Neural cell (in vitro differentiated cells): Measurements from ENCODE around the gene ERI2. TPM values are rescaled to one million over a fixed set of nuclear protein-coding genes. Genes with fewer than 3 reads are reported as not detected.

Source experiments
- H2AFZ ChIP-seq: fragments of 200-600, 300-800 bp; sonication (generic), shearing (Covaris generic); 2 replicates; pipeline ENCODE4 v1.6.0; 2014; ENCODE audit warnings: low read depth, mild to moderate bottlenecking, antibody characterized with exemption, low read length, moderate library complexity
- H3F3A ChIP-seq: fragments of 200-600 bp; shearing (Covaris generic); 2 replicates; pipeline ENCODE4 v1.6.1; 2016; ENCODE audit warnings: mild to moderate bottlenecking, moderate library complexity, mixed read lengths, antibody characterized with exemption, low read length; ENCODE audit not compliant: insufficient read depth, poor library complexity, severe bottlenecking
- H3K27ac ChIP-seq: fragments of 200-600, 300-800 bp; sonication (generic), shearing (Covaris generic); 2 replicates; pipeline ENCODE4 v1.5.1; 2014; ENCODE audit warnings: mild to moderate bottlenecking, low read length, moderate library complexity
- H3K27me3 ChIP-seq: fragments of 300-800, 200-600 bp; sonication (generic), shearing (Covaris generic); 2 replicates; pipeline ENCODE4 v1.6.0; 2014; ENCODE audit warnings: mild to moderate bottlenecking, low read depth, low read length, moderate library complexity; ENCODE audit not compliant: insufficient read depth
- H3K36me3 ChIP-seq: fragments of 300-800, 200-600 bp; sonication (generic), shearing (Covaris generic); 2 replicates; pipeline ENCODE4 v1.5.1; 2014; ENCODE audit warnings: mild to moderate bottlenecking, antibody characterized with exemption, low read length, moderate library complexity; ENCODE audit not compliant: insufficient read depth
- H3K4me2 ChIP-seq: fragments of 300-800, 200-600 bp; sonication (generic), shearing (Covaris generic); 2 replicates; pipeline ENCODE4 v1.6.0; 2014; ENCODE audit warnings: mild to moderate bottlenecking, low read length
- H3K4me3 ChIP-seq: fragments of 300-800, 200-600 bp; sonication (generic), shearing (Covaris generic); 2 replicates; pipeline ENCODE4 v1.5.1; 2014; ENCODE audit warnings: mild to moderate bottlenecking, low read length, moderate library complexity
- H3K79me2 ChIP-seq: fragments of 200-600 bp; shearing (Covaris generic); replicated peaks from 2 replicates; pipeline ENCODE4 v1.6.0; 2014; ENCODE audit warnings: mild to moderate bottlenecking, low read length, moderate library complexity; ENCODE audit not compliant: insufficient read depth
- H3K9ac ChIP-seq: fragments of 300-800, 200-600 bp; sonication (generic), shearing (Covaris generic); 2 replicates; pipeline ENCODE4 v1.6.1; 2016; ENCODE audit warnings: mild to moderate bottlenecking, low read length, mixed read lengths
- H3K9me2 ChIP-seq: fragments of 200-600 bp; shearing (Covaris generic); 2 replicates; pipeline ENCODE4 v1.6.1; 2016; ENCODE audit warnings: mild to moderate bottlenecking, low read length, mixed read lengths; ENCODE audit not compliant: insufficient read depth
- H3K9me3 ChIP-seq: fragments of 200-600, 300-800 bp; sonication (generic), shearing (Covaris generic); 2 replicates; pipeline ENCODE4 v1.6.1; 2016; ENCODE audit warnings: mild to moderate bottlenecking, mixed run types, low read length, moderate library complexity, mixed read lengths
- H4K20me1 ChIP-seq: fragments of 200-600 bp; shearing (Covaris generic); 2 replicates; pipeline ENCODE4 v1.6.1; 2016; ENCODE audit warnings: mild to moderate bottlenecking, mixed run types; ENCODE audit not compliant: insufficient read depth
- EP300 ChIP-seq: fragments of 450-650 bp; conservative IDR thresholded peaks from 2 replicates; pipeline ENCODE4 v1.6.1; 2014; ENCODE audit warnings: antibody characterized with exemption, mild to moderate bottlenecking, moderate library complexity; ENCODE audit not compliant: poor library complexity, severe bottlenecking
- EZH2 ChIP-seq: fragments of 200-600, 300-800 bp; shearing (Covaris generic), sonication (generic); IDR thresholded peaks from 2 replicates; pipeline ENCODE4 v1.6.1; 2014; ENCODE audit warnings: antibody characterized with exemption, low read length, borderline replicate concordance, mild to moderate bottlenecking; ENCODE audit not compliant: insufficient read depth, poor library complexity, severe bottlenecking
- MXI1 ChIP-seq: fragments of 450-650 bp; conservative IDR thresholded peaks from 2 replicates; pipeline ENCODE4 v1.6.1; 2014; ENCODE audit warnings: antibody characterized with exemption, mild to moderate bottlenecking; ENCODE audit not compliant: poor library complexity, severe bottlenecking
- POLR2AphosphoS5 ChIP-seq: IDR thresholded peaks from 2 replicates; pipeline ENCODE4 v1.6.1; 2012
- RAD21 ChIP-seq: fragments of 450-650 bp; conservative IDR thresholded peaks from 2 replicates; pipeline ENCODE4 v1.6.1; 2014; ENCODE audit warnings: antibody characterized with exemption, mild to moderate bottlenecking, moderate library complexity
- REST ChIP-seq: IDR thresholded peaks from 2 replicates; pipeline ENCODE4 v1.6.1; 2012; ENCODE audit warnings: borderline replicate concordance
- SMC3 ChIP-seq: fragments of 450-650 bp; conservative IDR thresholded peaks from 2 replicates; pipeline ENCODE4 v1.6.1; 2014; ENCODE audit warnings: antibody characterized with exemption, mild to moderate bottlenecking, moderate library complexity; ENCODE audit not compliant: poor library complexity
- TAF1 ChIP-seq: IDR thresholded peaks from 2 replicates; pipeline ENCODE4 v1.6.1; 2012; ENCODE audit warnings: low read depth
- polyA plus RNA-seq: library from polyadenylated mRNA; depleted of rRNA; stranded (reverse); fragments of >200 nt; gene quantifications from 2 replicates; pipeline ENCODE4 v1.2.3, GENCODE V29; 2014
- TF ChIP-seq, protein P1 (sequence below): fragments of 450-650 bp; IDR thresholded peaks from 2 replicates; pipeline ENCODE4 v1.5.1; 2014; ENCODE audit warnings: antibody characterized with exemption, mild to moderate bottlenecking, moderate library complexity; ENCODE audit not compliant: poor library complexity, severe bottlenecking

Gene ERI2
- polyA plus RNA-seq, 1 donor from 2014 or later: 46.9 TPM

GRCh38 chr16:20801278-20801677 is 5.0 kb downstream of the ERI2 start:
- TF ChIP-seq SMC3: no peak
- no peak for TF ChIP-seq POLR2AphosphoS5
- no peak for TF ChIP-seq MXI1
- no peak for TF ChIP-seq EZH2
- TF ChIP-seq EP300: no peak
- TF ChIP-seq RAD21: no peak
- no peak for TF ChIP-seq TAF1
- TF ChIP-seq, protein P1, sequence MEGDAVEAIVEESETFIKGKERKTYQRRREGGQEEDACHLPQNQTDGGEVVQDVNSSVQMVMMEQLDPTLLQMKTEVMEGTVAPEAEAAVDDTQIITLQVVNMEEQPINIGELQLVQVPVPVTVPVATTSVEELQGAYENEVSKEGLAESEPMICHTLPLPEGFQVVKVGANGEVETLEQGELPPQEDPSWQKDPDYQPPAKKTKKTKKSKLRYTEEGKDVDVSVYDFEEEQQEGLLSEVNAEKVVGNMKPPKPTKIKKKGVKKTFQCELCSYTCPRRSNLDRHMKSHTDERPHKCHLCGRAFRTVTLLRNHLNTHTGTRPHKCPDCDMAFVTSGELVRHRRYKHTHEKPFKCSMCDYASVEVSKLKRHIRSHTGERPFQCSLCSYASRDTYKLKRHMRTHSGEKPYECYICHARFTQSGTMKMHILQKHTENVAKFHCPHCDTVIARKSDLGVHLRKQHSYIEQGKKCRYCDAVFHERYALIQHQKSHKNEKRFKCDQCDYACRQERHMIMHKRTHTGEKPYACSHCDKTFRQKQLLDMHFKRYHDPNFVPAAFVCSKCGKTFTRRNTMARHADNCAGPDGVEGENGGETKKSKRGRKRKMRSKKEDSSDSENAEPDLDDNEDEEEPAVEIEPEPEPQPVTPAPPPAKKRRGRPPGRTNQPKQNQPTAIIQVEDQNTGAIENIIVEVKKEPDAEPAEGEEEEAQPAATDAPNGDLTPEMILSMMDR: no peak
- no peak for TF ChIP-seq REST
- no peak overlapping the region for H2AFZ ChIP-seq

GRCh38 chr16:20799599-20799998 is 6.7 kb downstream of the ERI2 start:
- Histone ChIP-seq H3K9me3 (no peaks in the 10 kb centered on the region), H3K4me2 (no peak overlapping the region), H3F3A (no peaks in the 10 kb centered on the region), H3K27me3 (no peaks in the 10 kb centered on the region), H3K9ac (no peak overlapping the region), H3K4me3 (no peak overlapping the region), H4K20me1 (no peaks in the 10 kb centered on the region), H3K79me2 (no peaks in the 10 kb centered on the region), H2AFZ (no peak overlapping the region), H3K9me2 (no peaks in the 10 kb centered on the region), H3K27ac (no peak overlapping the region), H3K36me3 (no peaks in the 10 kb centered on the region)
- no peak for TF ChIP-seq POLR2AphosphoS5
- peak; percentile 59 for TF ChIP-seq SMC3
- TF ChIP-seq RAD21: peak; percentile 37
- TF ChIP-seq, protein P1: peak; percentile 55
- TF ChIP-seq REST: no peak

More at GRCh38 chr16:20801278-20801677, 5.0 kb downstream of the ERI2 start:
- no peaks in the 10 kb centered on the region for H3K27me3 ChIP-seq
- H3K27ac ChIP-seq: no peak overlapping the region
- no peaks in the 10 kb centered on the region for H4K20me1 ChIP-seq
- no peaks in the 10 kb centered on the region for H3K36me3 ChIP-seq
- H3K9me3 ChIP-seq: no peaks in the 10 kb centered on the region
- H3K9ac ChIP-seq: no peak overlapping the region
- H3F3A ChIP-seq: no peaks in the 10 kb centered on the region
- H3K79me2 ChIP-seq: no peaks in the 10 kb centered on the region
- no peak overlapping the region for H3K4me3 ChIP-seq
- H3K9me2 ChIP-seq: no peaks in the 10 kb centered on the region
- H3K4me2 ChIP-seq: no peak overlapping the region
